GM12875 (cell line): Measurements from ENCODE around the gene PGC.

Experiments
- H3K4me3 ChIP-seq: one replicate; pipeline ENCODE4 v1.5.1; 2011; ENCODE audit warnings: low read depth, low read length, control low read depth
- CTCF ChIP-seq: IDR thresholded peaks from 2 replicates; pipeline ENCODE4 v1.5.1; 2011; ENCODE audit warnings: low read depth, mild to moderate bottlenecking, control low read depth, inconsistent platforms, low read length, moderate library complexity, borderline replicate concordance; ENCODE audit not compliant: insufficient read depth

The PGC gene

GRCh38 chr6:41720783-41721182 is 26.4 kb downstream of the PGC start:
- TF ChIP-seq CTCF, result no peak
- H3K4me3 ChIP-seq, result no peak overlapping the region

- H3K4me3 ChIP-seq, result no peak overlapping the region
- TF ChIP-seq CTCF, result no peak
These were observed 27.0 kb downstream of the PGC start for GRCh38 chr6:41720262-41720620.

GRCh38 chr6:41719436-41720261 is 27.5 kb downstream of the PGC start:
- H3K4me3 ChIP-seq, result no peak overlapping the region
- TF ChIP-seq CTCF, result no peak

GRCh38 chr6:41718828-41719227 is 28.4 kb downstream of the PGC start:
- no peak overlapping the region for H3K4me3 ChIP-seq
- no peak for TF ChIP-seq CTCF

GRCh38 chr6:41717392-41717736 is 29.8 kb downstream of the PGC start:
- no peak overlapping the region for H3K4me3 ChIP-seq

GRCh38 chr6:41716516-41717391 is 30.4 kb downstream of the PGC start:
- no peak for TF ChIP-seq CTCF
- no peak overlapping the region for H3K4me3 ChIP-seq

More at GRCh38 chr6:41717392-41717736, 29.8 kb downstream of the PGC start:
- TF ChIP-seq CTCF, result no peak
